Measurements from ENCODE around the gene RTF1.

RTF1 gene

DNA sequence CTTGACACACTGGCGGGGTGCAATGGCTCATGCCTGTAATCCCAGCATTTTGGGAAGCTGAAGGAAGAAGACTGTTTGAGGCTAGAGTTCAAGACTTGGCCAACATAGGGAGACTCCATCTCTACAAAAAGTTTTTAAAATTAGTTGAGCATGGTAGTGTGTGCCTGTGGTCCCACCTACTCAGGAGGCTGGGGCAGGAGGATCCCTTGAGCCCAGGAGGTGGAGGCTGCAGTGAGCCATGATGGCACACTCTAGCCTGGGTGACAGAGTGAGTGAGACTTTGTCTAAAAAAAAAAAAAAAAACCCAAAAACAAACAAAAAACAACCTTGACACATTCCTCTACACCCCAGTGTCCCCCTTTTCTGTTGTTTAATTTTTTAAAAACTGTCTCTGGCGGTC lies 72.7 kb downstream of the RTF1 start:
- DNase-seq: no peak

DNA sequence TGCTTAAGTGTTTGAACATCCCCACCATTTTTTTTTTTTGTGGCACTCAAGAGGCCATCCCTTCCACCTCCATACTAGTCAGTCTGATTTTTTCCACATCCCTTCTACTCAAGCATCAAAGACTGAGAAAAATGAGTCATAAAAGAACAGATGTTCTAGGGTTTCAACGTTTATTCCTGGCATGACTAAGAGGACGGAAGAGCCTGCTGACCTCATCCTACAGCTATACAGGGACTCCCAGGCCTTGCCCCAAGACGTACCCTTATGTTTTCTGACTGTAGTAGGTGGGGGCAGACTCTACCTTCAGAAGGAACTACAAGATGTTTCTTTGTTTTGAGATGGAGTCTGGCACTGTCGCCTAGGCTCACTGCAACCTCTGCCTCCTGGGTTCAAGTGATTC lies 73.5 kb downstream of the RTF1 start:
- DNase-seq: no peak

DNA sequence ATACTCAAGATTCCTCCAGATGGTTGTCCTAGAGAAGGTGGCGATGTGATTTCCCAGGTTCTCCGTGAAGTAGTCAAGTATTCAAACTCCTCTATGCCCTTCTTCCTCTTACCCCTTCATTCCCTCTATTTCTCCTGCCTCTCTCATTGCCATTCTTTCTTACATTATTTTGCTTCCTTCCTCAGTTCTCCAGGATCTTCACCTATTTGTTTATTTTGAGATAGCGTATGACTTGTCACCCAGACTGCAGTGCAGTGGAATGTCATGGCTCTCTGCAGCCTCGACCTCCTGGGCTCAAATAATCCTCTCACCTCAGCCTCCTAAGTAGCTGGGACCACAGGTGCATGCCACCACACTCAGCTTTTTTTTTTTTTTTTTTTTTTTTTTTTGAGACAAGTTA lies 75.0 kb downstream of the RTF1 start:
- DNase-seq: no peak

DNA sequence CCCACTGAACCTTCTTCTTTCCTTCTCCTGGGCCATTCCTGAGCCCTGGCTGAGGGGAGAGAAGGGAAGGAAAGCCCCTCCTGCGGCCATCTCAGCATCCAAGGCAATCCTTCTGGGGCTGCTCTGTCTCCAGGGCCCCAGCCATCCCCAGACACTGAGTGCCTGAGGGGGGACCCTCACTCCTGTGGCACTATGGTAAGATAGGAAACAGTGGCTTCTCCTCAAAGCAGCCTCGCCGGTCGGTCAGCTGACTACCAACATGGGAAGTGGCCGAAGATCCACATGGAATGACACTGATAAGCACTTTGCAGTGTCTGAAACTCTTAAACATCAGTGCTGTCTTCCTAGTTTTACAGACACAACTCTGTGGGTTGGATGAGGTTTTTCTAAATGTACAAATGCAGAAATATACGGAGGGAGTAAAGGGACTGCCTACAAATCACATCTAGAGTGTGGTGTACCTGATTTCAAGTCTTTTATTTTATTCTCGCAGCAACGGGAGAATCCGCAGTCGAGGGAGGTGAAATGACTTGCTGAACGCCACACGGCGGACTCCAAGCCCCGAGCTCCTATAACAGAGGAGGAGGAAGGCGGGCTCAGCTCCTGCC lies 75.8 kb downstream of the RTF1 start:
- DNase-seq: no peak

DNA sequence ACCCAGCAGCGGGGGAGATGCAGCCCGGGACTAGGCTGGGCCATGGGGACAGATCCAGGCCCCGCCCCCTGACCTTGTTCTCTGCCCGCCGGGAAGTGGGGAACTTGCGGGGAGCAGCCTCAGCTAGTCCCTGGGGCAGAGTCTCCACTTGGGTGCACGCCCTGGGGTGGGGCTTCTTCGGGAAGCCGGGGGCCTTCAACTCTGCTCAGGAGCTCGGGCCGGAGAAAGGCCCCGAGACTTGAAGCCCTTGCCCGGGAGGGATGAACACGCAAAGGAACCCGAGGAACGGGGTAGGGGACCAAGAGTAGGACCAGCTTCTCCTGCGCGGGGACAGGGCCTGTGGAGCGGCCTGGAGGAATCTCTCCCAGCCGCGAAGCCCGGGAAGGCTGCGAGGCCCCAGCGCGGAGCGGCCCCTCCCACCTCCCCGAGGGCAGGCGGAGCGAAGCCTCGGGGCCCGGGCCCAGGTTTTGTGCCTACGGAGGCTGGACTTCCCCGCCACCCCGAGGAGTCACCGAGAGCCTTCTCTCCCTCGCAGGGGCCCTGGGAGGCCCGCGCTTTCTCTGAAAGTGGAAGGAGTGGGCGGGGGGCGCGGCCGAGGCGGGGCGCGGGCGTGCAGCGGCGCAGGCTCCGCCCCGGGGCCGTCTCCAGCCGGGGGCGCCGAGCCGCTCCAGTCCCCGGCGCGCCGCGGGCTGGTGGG lies 76.5 kb downstream of the RTF1 start, which contains the start of gene ITPKA:
Gene ITPKA (plus strand): TSS at position 670 of the 697 bp plus-strand sequence. CDS start 54 bp downstream, outside the sequence.
- peak; percentile 83 to 92 for DNase-seq

DNA sequence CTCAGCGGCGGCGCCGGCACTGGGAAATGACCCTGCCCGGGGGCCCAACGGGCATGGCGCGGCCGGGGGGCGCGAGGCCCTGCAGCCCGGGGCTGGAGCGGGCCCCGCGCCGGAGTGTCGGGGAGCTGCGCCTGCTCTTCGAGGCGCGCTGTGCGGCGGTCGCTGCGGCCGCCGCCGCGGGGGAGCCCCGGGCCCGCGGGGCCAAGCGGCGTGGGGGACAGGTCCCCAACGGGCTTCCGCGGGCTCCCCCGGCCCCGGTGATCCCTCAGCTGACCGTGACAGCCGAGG lies 77.0 kb downstream of the RTF1 start:
- no peak for DNase-seq

DNA sequence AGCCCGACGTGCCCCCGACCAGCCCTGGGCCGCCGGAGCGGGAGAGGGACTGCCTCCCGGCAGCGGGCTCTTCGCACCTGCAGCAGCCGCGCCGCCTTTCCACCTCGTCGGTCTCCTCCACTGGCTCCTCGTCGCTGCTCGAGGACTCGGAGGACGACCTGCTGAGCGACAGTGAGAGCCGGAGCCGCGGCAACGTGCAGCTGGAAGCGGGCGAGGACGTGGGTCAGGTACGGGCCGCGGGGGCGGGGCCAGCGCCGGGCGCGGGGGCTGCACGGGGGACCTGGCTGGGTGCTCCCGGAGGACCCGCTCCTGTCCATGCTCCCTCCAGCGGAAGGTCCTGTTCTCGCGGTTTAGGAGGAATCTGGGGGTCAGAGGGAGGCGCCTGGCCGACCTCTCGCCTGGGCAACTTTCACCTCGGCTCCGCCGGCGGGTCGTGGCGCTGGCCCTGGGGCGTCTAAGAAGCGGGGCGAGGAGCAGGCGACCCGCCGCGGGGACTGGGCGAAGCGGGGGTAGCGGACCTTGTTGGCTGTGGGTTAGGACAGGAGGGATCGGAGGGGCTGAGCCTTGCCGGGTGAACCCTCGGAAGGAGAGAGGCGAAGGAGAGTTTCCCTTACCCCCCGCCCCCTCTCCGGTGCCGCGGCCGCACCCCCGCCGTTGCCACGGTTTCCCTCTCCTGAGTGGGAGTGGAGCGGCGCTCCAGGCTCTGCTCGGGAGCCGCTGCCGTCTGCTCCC lies 77.5 kb downstream of the RTF1 start:
- DNase-seq: peak in 1 of 2 donors; percentile 46

DNA sequence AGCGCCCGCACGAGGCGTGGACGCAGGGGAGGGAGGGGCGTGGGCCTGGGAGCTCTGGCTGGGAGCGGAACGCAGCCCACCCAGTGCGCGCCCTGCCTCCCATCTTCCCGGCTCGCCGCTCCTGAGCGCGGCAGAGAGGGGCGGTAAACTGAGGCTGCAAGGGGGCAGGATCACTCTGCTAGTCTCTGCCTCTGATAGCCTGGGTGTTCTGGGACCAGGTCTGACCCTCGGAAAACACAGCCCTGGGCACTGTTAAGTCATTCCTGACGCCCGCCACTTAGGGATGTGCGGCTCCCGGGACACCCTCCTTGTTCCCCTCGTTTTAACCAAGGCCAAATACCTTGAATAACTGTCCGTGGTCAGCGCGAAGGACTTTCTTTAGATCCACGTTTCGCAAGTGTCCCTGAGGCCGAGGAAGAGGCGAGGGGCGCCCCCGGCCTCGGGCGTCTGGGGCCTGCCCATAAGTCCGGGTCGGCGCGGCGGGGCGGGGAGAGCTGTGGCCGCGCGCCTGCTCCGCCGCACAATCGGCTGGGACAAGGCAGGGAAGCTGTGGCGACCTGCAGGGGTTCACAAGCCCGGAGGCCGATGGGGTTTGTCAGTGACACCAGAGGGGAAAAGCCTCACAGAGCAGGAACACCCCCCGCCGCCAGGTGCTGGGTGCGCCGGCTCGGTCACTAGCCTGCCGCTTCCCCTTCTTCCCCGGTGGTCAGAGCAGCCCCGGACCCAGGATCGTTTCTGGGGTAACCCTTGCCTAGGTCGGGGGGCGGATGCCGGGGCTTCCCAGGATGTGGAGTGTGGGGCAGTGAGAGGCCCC lies 78.2 kb downstream of the RTF1 start:
- no peak for DNase-seq

DNA sequence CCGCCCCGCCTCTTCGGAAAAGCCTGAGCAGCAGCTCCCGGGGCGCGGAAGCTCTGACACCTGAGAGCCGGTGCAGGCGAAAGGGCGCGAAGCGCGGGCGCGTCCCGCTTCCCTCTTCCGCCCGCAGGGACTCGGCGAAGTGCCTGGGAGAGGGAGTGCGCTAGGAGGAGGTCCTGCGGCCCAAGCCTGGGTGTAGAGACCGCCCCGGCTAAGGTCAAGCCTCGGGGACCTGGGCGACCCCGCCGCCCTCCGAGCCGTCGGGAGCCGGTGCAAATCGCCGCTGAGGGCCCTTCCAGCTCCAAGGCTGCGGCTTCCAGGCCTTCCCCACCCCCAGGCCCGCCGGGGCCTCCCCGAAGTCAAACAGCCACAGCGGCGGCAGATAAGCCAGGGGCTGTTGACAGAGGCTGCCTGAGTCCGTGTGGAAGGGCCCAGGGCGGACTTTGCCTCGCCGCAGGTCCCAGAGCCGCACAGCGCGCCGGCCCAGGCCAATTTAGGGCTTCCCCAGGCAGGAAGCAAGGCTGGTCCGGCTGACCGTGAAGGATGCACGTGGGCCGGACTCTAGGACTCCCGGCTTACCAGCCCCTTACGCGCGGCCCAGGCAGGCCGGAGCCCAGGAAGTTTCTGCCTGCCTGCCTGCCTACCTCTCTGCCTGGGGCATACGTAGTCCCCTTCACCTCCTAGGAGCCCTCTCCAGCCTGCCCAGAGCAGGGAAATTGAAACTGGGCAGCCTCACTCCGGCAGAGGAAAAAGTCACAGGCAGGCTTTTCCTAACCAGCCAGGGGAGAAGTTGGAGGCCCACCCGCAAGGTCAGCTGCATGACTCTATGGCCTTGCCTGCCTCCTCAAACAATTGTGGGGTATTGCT lies 79.1 kb downstream of the RTF1 start:
- DNase-seq: no peak

DNA sequence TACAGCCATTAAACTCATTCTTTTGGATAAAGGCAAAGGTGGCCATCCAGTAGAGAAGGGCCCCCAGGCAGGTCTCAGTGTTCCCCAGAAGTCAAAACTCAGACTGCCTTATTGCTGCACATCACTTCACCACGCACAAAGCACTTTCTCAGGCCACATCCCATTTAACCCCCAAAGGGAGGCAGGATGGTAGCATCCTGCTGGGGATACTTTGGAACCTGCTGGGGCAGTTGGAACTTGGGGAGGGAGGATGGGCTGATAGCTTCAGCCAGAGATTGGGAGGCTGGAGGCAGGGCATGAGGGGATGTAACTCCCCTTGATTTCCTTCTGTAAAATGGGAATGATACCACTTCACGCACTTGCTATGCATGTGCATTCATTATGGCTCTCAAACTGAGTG lies 81.8 kb downstream of the RTF1 start:
- no peak for DNase-seq

DNA sequence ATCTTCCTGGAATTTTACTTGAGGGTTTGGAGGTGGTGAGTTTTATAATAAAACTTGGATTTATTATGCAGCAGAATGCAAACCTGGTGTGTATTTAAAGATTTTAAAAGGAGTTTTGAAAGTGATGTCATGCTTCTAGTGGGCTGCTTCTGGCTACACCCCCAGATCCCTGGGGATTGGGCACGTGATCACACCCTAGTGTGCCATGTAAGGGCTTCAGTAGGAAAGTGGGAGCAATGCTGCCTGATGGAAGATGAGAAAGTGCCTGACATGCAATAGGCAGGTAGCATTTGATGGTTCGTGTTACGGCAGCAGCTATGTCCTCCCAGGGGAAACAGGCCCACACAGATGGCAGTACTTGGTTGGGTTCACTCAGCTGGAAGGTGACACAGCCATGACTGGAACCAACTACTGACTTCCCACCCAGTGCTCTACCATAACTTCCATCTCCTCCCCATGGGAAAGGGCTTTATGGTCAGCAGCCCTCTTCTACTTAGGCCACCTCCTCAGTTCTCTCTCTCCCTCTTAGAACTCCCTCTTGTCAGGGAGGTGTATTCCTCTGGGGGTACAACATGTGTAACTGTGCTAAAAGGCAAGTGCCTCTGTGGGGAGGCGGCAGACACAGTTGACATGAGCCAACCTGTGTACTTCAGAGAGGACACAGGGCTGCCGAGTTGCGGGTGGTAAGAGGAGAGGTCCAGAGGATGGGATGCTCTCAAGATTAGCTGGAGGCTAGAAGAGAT lies 82.4 kb downstream of the RTF1 start:
- no peak for DNase-seq

DNA sequence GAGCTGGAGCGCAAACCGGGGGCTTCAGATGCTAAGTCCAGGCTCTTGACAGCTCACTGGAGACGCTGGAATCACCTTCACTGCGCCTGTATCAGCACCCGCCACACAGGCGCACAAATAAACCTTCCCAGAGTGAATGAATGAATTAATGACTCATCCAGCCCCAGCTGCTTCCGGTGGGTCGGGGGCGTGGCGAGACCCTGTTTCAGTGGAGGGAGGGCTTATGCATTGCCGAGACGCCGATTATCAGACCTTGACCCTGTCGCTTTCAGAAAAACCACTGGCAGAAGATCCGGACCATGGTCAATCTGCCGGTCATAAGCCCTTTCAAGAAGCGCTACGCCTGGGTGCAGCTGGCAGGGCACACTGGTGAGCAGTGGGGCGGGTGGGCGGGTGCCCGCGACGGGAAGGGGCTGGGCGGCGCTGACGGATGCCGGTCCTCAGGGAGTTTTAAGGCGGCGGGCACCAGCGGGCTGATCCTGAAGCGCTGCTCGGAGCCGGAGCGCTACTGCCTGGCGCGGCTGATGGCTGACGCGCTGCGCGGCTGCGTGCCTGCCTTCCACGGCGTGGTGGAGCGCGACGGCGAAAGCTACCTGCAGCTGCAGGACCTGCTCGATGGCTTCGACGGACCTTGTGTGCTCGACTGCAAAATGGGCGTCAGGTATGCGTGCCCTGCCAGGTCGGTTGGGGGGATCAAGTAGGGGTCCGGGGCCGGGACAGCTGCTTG lies 84.5 kb downstream of the RTF1 start:
- DNase-seq: peak in 1 of 2 donors; percentile 41

DNA sequence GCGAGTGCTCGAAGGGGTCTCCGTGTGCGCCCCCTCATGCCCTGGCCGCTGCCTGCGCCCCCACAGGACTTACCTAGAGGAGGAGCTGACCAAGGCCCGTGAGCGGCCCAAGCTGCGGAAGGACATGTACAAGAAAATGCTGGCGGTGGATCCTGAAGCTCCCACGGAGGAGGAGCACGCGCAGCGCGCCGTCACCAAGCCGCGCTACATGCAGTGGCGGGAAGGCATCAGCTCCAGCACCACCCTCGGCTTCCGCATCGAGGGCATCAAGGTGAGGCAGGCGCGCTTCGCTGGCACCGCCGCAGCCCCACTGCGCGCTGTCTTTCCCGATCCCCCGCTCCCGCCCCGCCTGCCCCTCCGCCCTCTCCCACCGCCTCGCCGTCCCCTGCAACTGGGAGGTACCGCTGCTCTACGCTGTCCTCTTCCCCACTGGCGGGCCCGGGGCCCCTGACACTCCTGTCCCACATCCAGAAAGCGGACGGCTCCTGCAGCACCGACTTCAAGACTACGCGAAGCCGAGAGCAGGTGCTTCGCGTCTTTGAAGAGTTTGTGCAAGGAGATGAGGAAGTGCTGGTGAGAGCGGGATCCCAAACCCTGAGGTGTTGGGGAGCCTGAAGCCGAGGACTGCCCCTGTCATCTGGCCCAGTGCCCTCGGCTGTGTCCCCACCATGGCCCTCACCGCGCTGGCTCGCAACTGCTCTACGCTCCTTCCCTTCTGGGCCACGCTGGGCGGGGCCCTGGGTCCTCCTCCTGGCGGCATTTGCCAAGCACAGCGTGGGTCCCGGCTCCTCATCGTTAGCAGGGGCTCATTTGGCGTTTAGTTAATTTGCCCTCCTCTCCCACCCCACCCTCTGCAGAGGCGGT lies 85.3 kb downstream of the RTF1 start:
- no peak for DNase-seq

DNA sequence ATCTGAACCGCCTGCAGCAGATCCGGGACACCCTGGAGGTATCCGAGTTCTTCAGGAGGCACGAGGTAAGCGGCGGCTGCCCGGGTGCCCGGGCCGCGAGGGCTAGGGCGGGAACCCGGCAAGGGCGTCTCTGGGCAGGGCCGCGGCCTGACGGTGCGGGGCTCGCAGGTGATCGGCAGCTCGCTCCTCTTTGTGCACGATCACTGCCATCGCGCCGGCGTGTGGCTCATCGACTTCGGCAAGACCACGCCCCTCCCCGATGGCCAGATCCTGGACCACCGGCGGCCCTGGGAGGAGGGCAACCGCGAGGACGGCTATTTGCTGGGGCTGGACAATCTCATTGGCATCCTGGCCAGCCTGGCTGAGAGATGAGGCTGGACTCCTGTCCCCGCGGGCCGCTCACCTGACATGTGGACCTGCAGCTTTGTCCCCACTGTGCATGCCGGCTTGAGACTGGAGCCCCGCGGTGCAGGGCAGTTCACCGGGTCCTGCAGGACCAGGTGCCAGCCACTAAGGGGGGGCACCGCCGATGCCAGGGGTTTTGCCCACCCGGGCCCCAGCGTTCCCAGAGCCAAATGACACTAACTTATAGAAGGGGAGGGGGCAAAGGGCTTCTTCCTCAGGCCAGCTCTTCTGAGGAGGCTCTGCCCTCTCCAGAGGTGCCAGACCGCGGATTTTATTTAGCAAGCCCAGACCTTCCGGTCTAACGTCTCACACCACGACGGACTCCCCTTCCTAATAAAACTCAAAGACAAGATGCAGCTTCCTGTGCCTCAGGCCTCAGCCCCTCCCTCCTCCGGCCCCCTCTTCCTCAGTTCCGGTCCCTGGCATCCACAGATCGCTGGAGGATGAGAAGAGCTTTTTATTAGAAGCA lies 86.1 kb downstream of the RTF1 start:
- no peak for DNase-seq

DNA sequence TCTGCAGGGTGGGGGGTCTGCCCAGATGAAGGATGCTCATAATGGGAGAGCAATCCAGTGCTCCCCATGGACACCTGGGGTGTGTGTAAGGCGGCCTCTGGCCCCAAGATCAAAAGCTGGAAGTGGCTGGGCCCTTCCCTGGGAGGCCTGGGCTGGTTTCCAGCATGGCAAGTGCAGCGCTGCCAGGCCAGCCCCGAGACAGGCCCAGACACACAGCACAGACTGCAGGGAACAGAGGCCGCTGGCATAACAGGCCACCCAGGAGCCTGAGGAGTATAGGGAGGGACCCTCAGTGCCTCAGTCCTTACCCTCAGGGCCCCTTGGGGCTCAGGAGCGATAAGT lies 86.7 kb downstream of the RTF1 start:
- DNase-seq: no peak

DNA sequence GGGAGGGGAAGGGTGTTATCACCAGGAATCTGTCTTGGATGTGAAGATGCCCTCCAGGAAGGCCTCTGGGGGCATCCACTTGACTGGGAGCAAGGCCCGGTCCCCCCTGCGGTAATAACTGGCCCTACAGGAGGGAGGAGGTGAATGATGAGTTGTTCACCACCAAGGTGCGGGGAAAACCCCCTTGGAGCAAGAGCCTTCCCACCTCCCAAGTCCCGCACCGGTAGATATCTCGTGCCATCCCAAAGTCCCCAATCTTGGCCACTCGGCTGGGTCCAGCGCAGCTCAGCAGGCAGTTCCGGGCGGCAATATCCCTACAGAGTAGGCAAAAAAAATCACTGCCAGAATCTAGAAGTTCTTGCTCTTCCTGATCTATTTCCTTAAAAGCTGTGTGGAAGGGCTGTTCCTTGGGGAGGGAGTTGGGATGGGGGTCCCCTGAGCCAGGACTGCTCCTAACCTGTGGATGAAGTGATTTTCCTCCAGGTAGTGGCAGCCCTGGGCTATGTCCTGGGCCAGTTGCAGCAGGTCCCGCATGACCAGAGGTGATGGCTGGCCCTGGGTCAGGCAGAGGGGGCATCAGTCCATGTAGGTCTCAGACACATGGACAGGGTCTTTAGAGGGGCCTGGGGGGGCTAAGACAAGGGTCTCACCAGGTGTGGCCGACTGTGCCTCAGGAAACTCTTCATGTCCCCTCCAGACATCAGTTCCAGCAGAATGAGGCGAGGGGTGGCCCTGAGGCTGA lies 88.0 kb downstream of the RTF1 start:
- no peak for DNase-seq

DNA sequence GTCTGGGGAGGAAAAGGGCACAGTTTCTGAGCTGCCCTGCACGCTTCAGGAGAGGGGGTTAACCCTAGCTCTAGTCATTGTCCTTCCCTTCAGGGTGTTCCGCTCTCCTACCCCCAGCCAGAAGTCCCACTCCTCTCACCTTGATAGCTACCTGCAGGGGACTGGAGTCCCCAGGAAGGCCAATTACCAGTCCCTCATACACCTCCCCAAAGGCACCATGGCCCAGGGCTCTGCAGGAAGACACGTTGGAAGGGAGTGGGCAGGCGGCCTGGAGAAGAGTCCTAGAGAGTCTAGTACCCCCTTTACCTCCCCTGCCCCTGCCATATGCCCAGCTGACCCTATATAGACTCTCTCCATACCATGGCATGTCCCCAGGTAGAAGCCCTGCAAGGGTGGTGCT lies 88.9 kb downstream of the RTF1 start:
- DNase-seq: no peak

DNA sequence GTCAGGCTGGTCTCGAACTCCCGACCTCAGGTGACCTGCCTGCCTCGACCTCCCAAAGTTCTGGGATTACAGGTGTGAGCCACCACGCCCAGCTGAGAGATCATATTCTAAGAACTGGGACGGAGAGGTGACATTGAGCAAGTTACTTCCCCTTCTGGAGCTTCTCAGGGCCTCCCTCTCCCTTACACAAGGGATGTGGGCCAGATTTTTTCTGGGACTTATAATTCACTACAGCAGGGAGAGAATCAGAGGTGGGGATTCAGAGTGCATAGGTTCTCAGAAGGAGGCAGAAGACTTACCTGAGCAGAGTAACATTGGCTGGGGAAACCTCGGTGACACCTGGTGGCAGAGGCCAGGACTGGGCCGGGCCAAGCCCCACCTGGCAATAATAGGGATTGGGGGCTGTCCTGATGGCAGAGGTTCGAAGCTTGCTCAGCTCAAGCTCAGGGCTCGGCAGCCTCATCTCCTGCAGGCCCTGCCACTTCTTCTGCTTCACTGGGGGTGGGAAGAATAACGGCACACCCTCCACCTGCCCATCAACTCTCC lies 90.0 kb downstream of the RTF1 start:
- DNase-seq: no peak

All from stimulated activated CD4-positive, alpha-beta T cell treated with anti-CD3 and anti-CD28 coated beads, Interleukin-2, amount 100 ng/mL, for 48 hours (primary cell).